GM19043 (cell line): Measurements from ENCODE around the gene KLHDC7B.
"Not testable (repeated sequence)": the region's sequence is repeated elsewhere in the genome, so short reads cannot be mapped to it uniquely, and the experiment has no call there.

Experiments used
- ATAC-seq: cut with Tn5 transposase; IDR thresholded peaks from one replicate; pipeline ENCODE4 v1.9.1; 2021; ENCODE audit warnings: low read depth; ENCODE audit not compliant: unreplicated experiment

KLHDC7B gene

DNA sequence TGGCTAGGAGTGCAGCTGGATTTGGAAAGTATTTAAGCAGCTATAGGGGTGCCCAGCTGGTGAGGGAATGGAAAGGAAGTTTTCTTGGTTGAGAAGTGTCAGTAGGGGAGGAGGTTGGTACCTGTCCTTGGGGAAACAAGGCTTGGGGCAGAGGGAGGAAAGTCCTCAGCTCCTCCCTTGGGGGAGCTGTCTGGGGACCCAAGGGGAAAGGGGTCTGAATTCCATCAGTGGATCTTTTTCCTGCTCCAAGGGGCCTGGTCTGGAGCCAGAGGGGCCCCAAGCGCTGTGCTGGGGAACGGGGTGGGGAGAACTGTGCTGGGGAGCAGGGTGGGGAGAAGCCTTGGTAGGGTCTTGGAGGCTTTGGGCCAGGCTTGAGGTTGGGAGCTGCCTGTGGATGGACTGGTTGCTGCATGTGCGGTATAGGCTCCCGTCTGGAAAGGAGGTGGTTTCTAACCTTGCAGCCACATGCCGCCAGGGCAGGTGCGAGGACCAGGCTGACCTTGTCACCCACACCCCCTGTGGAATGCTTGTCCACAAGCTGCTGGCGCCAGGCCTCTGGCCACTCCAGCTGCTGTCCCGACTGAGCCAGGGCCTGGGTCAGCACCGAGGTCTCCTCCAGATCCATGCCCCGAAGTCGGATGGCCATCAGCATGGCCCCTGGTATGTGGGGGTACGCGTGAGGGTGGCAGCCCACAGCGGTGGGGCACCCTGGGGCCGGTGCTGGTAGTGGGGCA lies 16.9 kb upstream of the KLHDC7B start:
- no peak for ATAC-seq

DNA sequence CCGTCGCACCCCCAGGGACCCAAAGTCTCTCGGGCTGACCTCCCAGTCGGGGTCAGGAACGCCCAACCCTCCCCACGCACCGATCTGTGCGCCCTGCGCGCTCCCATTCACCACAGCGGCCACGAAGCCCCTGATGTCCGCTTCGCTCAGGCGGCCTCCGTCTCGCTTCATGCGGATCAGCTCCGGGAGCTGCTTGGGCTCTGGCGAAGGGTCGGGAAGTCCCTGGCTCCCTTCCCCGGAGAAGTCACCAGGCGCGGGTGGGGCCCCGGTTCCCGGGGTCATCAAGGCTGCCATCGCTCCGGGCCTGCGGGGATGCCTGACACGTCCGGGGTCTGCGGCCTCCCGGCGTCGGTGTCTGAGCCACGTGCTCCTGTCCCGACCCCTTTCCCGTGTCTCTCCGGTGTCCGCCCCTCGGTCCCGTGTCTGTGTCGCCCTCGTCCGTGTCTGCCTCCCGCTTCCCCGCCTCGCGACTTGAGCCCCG lies 16.2 kb upstream of the KLHDC7B start:
- no peak for ATAC-seq

DNA sequence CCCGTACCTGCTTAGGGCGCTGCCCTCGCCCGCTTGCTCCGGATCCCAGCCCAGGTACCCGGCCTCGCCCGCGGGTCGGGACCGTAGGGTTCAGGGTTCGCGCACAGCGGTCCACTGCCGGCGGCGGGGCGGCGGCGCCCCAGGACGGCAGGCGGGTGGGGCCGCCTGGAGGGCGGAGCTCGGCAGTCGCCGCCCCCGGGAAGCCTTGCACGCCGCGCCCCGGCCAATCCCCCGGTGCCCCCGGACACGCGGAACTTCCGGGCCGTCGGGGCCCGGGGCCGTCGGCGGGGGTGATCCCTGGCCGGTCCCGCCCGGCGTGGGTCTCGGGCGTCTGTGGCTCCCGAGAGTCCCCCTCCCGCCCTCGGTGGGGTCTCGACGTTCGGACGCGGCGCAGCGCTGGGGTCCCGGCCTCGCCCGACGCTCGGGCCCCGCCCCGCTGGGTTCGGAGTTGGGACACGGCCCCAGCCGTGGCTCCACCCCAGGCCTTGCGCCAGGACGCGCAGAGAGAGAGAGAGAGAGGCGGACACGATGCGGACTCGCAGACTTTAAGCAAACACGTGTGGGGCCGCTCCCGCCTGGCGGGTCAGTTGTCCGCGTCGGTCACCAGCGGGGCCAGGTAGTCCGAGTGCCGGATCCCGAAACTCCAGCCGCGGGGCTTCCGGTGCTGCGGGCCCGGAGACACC lies 15.7 kb upstream of the KLHDC7B start, which contains the start of gene TYMP:
TSS of gene TYMP (minus strand) at position 116 of the 683 bp plus-strand sequence. CDS start 303 bp downstream, outside the sequence.
- ATAC-seq, result no peak

DNA sequence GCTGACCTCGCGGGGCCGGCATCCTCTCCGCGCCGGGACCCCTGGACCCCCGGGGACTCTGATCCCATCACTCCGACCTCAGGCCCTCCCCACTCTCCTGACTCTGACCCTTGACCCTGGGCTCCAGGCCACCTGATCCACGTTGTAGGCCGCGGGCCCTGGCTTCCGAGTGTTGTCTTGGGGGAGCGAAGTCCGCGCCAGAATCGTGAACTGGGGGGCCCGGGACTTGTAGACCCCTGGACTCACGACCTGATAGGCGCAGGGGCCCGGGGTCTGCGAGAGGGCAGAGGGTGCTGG lies 15.2 kb upstream of the KLHDC7B start:
- ATAC-seq, result no peak

DNA sequence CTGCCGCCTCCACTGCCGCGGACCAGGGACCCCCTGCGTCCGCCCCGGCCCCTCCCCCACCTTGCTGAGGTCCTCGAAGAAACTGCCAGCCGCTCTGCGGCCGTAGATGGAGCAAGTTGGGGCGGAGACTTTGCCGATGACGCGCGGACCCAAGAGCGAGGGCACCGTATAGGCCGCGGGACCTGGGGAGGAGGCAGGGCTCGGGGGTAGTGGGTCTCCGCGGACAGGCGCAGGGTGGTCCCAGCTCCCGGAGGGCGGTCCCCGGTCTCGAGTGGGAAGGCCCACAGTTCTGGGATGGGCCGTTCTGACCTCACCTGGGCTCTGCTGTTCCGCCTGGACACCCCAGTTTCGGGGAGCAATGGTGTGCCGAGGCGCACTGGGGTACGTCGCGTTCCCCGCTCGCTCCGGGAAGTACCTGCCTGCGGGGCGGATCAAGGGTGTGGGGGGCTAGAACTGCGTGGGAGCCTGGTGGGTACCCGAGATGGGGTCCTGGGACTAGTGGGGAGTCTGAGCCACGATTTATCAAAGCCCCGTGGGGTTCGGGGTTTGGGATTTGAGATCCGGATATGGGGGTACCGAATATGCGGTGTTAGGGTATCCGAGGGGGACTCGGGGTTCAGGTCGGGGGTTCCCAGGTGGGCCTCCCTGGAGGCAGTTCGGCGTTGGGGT lies 14.7 kb upstream of the KLHDC7B start:
- no peak for ATAC-seq

DNA sequence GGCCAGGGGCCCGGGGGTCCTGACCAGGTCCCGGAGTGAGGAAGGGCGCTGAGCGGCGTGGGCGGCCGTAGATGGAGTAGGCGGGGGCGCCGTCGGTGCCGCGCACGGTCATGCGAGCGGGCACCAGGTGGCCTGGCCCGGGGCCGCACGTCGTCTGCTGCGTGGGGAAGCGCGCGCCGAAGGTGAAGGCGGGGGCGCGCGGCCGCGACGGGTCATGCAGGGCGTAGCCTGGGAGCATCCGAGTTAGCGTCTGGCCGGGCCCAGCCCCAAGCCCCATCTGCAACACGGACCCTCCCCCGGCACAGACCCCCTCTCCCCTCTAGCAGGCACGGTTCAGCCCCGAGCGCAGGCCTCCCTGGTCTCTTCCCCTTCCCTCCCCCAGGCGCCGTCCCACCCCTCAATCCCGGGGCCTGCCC lies 14.1 kb upstream of the KLHDC7B start:
- no peak for ATAC-seq

DNA sequence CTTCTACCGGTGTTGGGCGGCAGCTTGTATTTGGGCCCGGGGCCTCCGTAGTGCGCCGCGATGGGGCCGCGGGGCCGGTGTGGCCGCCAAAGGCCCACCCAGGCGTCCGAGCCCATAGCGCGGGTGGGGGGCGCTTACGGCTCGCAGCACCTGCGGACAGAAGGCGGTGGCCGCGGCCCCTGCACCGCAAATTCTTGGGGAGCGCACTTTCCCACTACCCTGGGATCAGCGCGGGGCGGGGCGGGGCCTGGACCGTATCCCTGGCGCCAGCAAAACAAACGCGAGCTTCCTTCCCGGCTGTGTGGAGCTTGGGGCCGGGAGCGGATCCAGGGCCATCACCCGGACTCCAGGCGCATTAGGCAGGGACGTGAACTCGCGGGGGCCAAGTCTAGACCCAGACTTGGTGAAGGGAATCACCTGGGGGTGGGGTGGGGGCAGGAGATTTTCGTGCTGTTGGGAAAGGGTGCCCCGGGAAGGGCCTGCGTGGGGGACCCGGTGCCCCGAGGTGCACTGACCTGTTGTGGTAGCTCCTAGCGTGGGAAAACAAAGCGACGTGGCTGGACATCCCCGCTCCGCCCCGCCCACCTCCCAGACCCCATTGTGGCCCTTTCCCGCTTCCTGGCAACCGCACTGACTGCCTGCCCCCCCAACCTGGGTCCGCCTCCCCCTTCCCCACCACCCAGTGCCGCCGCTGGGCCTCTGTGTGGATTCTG lies 13.6 kb upstream of the KLHDC7B start:
- no peak for ATAC-seq

DNA sequence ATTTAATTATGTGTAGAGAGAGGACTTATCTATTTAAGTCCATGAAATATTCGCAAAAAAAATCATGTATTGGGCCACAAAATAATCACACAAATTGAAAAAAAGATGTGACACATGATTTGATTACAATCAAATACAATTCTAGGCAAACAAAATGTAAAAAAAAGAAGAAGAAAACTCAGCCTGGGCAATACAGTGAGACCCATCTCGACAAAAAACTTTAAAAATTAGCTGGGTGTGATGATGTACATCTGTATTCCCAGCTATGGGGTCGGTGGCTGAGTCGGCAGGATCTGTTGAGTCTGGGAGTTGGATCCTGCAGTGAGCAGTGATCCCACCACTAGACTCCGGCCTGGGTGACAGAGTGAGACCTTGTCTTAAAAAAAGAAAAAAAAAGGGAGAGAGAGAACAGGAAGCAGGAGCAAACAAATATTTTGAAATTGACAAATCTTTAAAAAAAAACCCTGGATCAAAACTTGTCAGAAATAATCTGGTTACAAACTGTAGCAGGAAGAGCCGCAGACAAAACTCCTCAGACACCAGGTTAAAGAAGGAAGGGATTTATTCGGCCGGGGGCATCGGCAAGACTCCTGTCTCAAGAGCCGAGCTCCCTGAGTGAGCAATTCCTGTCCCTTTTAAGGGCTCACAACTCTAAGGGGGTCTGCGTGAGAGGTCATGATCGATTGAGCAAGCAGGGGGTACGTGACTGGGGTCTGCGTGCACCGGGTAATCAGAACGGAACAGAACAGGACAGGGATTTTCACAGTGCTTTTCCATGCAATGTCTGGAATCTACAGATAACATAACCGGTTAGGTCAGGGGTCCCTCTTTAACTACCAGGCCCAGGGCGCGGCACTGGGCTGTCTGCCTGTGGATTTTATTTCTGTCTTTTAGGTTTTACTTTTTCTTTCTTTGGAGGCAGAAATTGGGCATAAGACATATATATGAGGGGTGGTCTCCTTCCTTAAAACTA lies 12.6 kb upstream of the KLHDC7B start:
- ATAC-seq, result no peak

DNA sequence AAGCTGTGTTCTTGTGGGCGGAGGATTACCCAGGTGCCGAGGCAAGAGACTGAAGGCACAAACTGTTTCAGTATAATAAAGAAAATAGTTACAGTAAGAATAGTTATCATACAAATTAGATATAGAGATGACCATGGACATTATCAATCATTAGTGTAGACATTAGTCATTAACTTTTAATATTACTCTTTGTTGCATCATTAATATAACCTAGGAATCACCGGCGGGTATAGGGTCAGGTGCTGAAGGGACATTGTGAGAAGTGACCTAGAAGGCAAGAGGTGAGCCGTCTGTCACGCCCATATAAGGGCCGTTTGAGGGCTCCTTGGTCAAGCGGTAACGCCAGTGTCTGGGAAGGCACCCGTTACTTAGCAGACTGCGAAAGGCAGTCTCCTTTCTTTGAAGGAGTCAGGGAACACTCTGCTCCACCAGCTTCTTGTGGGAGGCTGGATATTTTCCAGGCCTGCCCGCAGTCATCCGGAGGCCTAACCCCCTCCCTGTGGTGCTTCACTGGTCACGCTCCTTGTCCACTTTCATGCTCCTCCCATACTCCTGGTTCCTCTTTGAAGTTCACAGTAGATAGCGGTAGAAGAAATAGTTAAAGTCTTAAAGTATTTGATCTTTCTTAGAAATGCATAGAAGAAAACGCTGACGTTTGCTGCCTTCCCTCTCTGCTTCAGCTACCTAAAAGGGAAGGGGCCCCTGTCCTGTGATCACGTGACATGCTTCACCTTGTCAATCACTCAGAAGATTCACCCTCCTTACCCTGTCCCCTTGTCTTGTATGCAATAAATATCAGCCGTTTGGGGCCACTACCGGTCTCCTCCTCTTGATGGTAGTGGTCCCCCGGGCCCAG lies 11.6 kb upstream of the KLHDC7B start:
- ATAC-seq, result not testable (repeated sequence)

DNA sequence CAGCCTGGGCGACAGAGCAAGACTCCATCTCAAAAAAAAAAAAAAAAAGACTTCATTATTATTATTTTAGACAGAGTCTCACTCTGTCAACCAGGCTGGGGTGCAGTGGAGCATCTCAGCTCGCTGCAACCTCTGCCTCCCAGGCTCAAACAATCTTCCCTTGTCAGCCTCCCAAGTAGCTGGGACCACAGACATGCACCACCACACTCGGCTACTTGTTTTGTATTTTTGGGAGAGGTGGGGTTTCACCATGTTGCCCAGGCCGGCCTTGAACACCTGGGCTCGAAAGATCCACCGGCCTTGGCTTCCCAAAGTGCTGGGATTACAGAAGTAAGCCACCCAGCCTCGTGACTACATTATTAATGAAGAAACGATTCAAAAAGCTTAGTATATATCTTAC lies 10.6 kb upstream of the KLHDC7B start:
- no peak for ATAC-seq

DNA sequence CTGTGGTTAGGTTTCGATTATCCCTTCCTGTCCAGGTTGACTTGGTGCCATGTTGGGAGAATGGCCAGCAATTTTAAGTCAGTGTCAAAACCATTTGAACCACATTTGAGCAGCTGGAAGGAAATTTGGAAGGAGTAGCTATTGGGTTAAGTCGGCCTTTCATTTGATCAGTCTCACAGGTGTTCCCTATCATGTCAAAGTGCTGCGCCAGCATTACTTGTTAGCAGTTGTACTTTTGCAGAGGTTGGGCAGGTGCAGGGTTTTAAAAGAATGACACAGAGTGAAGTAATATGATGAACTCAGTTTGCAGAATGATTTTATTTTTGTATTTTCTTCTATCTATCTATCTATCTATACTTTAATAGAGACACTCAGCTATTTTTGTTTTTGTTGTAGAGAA lies 9.5 kb upstream of the KLHDC7B start:
- ATAC-seq, result no peak

DNA sequence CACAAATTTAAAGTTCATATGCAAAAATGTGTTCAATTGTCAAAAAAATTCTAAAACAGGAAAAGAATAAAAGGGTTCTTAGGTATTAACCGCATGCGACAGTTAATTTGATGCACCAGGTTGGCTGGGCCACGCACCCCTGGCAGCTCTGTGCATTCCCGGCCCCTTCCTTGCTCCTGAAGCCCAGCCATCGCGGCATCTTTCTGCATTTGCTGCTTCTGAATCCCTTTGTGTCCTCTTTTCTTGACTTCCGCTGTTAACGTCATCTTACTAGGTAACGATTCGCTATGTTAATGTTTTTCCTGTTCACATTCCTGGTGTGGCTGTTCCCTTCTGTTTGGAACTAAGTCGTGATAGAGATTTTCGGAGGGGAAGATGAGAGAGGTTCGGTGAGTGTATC lies 7.9 kb upstream of the KLHDC7B start:
- ATAC-seq, result no peak

DNA sequence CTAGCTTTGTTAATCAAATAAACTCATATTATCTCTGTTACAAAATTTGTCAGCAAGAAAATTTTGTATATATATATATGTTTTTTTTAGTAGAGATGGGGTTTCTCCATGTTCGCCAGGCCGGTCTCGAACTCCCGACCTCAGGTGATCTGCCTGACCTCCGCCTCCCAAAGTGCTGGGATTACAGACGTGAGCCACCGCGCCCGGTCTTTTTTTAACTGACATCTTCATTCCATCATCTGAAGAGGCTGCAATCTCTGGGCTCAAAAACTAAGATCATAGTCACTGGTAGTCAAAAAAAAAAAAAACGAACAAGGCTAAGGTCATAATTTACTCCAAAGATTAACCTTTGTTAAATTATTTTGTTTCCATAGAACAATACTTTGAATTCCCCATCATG lies 5.3 kb upstream of the KLHDC7B start:
- no peak for ATAC-seq

DNA sequence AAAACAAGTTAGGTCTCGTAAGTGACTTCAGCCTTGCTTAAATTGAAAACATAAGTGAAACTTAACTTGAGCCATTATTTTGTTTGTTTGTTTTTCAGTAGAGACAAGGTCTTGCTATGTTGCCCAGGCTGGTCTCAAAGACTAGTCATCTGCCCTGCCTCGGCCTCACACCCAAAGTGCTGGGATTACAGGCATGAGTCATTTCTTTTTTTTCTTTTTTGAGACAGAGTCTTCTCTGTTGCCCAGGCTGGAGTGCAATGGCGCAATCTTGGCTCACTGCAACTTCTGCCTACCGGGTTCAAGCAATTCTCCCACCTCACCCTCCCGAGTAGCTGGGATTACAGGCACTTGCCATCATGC lies 4.1 kb upstream of the KLHDC7B start:
- not testable (repeated sequence) for ATAC-seq

DNA sequence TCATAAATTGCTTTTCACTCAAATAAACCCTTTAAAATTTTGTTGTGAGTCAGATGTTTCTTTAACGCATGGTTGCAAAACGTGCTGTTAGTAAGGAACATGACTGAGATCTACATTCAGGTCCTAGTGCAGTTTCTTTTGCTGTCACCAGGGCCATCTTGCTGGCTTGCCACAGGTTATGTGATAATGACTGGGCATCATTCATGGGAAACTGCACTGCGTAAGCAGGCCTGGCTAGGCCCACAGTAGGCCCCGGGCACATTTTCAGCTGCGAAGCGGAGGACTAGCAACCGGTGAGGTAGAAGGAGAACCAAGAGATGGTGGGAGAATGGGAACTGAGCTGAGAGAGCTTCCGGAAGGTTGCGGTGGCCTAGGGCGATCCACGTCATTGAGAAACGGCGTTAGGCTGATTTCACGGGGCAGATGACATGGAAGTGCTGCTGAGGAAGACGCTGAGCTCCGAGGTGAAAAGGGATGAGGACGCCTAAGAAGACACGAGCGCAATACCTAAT lies 3.2 kb upstream of the KLHDC7B start:
- ATAC-seq, result no peak

DNA sequence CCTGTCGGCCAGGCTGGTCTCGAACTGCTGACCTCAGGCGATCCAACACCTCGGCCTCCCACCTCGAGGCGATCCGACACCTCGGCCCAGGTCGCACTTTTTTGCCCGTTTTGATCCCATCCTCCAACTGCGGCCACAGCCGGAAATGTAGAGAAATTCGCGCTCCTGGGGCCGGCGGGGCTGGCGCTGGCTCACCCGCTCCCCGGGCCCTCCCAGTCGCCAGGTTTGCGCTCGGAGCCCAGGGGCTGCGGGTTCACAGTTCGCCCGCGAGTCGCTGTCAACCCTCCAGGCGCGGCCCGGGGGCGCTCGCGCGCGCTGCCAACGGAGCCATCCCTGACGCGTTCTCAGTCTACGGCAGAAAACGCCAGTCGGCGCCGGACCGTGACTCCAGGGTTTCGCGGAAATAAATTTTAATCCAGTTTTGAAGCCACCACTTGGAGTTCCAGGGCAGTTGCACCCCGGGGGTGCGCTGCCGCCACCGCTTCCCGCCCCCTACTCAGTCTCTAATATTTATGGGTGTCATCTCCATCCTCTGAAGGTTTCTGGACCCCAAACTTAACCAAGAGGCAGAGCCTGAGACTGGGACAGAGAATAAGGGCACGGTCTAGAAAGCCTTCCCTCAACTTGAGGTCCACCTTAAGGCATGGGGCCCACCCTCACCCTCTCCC lies 1.5 kb upstream of the KLHDC7B start:
- ATAC-seq, result no peak

DNA sequence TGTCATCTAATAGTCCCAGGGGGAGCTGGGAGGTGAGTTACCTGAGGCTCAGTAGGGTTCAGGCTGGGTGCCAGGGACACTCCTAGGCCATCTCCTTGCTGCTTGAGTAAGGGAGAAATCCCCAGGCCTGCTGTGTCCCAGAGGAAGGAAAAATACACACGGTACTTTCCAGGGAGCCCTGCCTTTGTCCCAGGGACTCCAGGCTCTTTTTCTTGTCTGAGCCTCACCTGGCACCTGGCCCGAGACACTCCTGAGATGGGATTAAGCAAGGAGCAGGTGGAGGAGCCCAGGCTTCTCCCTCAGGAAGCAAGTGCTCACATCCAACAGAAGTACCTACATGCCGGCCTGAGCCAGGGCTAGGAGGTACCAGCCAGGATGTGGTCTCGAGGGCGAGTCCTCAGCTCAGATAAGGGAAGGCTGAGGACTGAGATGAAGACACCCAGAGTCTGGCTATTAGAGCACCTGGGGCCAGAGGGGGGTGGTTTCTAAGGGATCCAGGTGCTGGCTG lies 899 bp upstream of the KLHDC7B start:
- no peak for ATAC-seq
